A549 (cell line): ENCODE data around the gene BOK.

Experiments used
- REST ChIP-seq: fragments of 200-600 bp; sonication (generic); IDR thresholded peaks from 2 replicates; pipeline ENCODE4 v1.6.1; 2016; ENCODE audit warnings: antibody characterized with exemption, mild to moderate bottlenecking, moderate library complexity
- RNF2 ChIP-seq: fragments of 200-600 bp; sonication (generic); IDR thresholded peaks from 2 replicates; pipeline ENCODE4 v1.6.1; 2016; ENCODE audit warnings: low read depth, mild to moderate bottlenecking, antibody characterized with exemption, moderate library complexity, borderline replicate concordance

DNA sequence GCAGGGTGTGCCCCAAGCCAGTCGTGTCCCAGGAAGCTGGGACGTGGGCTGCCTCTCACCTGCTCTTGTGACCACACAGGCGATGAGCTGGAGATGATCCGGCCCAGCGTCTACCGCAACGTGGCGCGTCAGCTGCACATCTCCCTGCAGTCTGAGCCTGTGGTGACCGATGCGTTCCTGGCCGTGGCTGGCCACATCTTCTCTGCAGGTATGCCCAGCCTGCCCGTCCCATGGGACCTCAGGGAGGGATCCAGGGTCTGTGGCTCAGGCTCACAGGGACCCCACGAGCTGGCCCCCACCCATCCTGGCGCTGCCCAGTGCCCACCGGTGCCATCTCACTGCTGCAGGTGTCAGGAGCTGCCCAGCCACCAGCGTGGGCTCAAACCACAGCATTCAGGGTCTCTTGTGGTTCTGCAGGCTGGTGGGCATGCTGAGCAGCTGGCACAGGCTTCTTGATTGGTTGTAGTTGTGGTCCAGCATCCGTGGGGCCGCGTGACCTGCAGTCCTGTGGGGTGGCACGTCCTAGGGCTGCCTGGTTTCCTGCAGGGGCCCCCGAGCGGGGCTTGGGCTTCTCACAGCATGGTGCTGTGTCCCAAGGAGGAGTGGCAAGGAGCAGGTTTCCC lies 3.8 kb downstream of the BOK start:
- TF ChIP-seq REST (no peak), RNF2 (no peak)
